Natural killer cell (primary cell): Measurements from ENCODE around the gene FOXJ3. TPM values are rescaled to one million over a fixed set of nuclear protein-coding genes. Genes with fewer than 3 reads are reported as not detected.

Source experiments
- ATAC-seq, 3 donors: fragments of 150-1000 bp in 2 of 3; fragments of 200-7000 bp in 1 of 3; cut with Tn5 transposase; 1 replicate in 1 of 3; 2 replicates in 2 of 3; pipeline ENCODE4 v1.10.0; 2021; ENCODE audit warnings: mild to moderate bottlenecking in 2 of 3, moderate library complexity in 2 of 3
- DNase-seq, 2 donors: peaks; one replicate each; pipeline versions ENCODE4 v3.0.0 to v3.0.0-alpha.2; 2013 to 2021; ENCODE audit warnings: mixed read lengths in 1 of 2
- H3K27ac ChIP-seq: one replicate; pipeline ENCODE4 v1.5.1; 2013; ENCODE audit warnings: mild to moderate bottlenecking, low read length
- H3K27me3 ChIP-seq: one replicate; pipeline ENCODE4 v1.6.1; 2013; ENCODE audit warnings: low read length; ENCODE audit not compliant: control insufficient read depth, insufficient read depth
- H3K36me3 ChIP-seq: one replicate; pipeline ENCODE4 v1.6.1; 2013; ENCODE audit warnings: low read length; ENCODE audit not compliant: control insufficient read depth, insufficient read depth
- H3K4me1 ChIP-seq: one replicate; pipeline ENCODE4 v1.6.1; 2013; ENCODE audit warnings: low read length; ENCODE audit not compliant: control insufficient read depth, insufficient read depth
- H3K4me3 ChIP-seq: one replicate; pipeline ENCODE4 v1.5.1; 2013; ENCODE audit warnings: low read length
- H3K9me3 ChIP-seq: one replicate; pipeline ENCODE4 v1.6.1; 2013; ENCODE audit warnings: low read length; ENCODE audit not compliant: control insufficient read depth, insufficient read depth
- H3K27ac Mint-ChIP-seq, 2 donors: one replicate each; pipeline ENCODE4 v1.8.0; 2022; ENCODE audit warnings: mild to moderate bottlenecking in 2 of 2, mixed read lengths in 2 of 2, moderate library complexity in 1 of 2
- H3K27me3 Mint-ChIP-seq, 2 donors: one replicate each; pipeline ENCODE4 v1.8.0; 2022; ENCODE audit warnings: low read depth in 2 of 2, mixed read lengths in 2 of 2
- H3K36me3 Mint-ChIP-seq: one replicate; pipeline ENCODE4 v1.8.0; 2022; ENCODE audit warnings: mixed read lengths
- H3K4me1 Mint-ChIP-seq, 2 donors: one replicate each; pipeline ENCODE4 v1.8.0; 2022; ENCODE audit warnings: mixed read lengths in 2 of 2
- H3K4me3 Mint-ChIP-seq: one replicate; pipeline ENCODE4 v1.8.0; 2022; ENCODE audit warnings: mild to moderate bottlenecking, moderate library complexity, mixed read lengths
- H3K9me3 Mint-ChIP-seq, 2 donors: one replicate each; pipeline ENCODE4 v1.8.0; 2022; ENCODE audit warnings: mixed read lengths in 2 of 2
- CTCF ChIP-seq: fragments of 200-600 bp; IDR thresholded peaks from one replicate; pipeline ENCODE4 v1.8.0; 2022; ENCODE audit warnings: antibody characterized with exemption
- WGBS: methylation state at CpG from one replicate; pipeline ENCODE4 v1.1.7; 2013; ENCODE audit warnings: missing lambda C conversion rate; ENCODE audit not compliant: insufficient coverage; 5-methylcytosine and 5-hydroxymethylcytosine counted together
- intact Hi-C: fragments of 100-400 bp; cut with micrococcal nuclease; formaldehyde crosslinking; loops from one replicate; pipeline ENCODE4 v1.14.2; 2022
- total RNA-seq, 4 donors: library from RNA; stranded (reverse); fragments of 120-200 nt in 1 of 4; gene quantifications; one replicate each; pipeline versions ENCODE4 v1.2.3 to v1.2.4, GENCODE V29; 2013 to 2022

The FOXJ3 gene
- total RNA-seq, 3 donors from 2014 or later (not counting 1 experiment from before 2014, with no cell fraction given), result 81.9 to 93.8 (median 82.5) TPM

DNA sequence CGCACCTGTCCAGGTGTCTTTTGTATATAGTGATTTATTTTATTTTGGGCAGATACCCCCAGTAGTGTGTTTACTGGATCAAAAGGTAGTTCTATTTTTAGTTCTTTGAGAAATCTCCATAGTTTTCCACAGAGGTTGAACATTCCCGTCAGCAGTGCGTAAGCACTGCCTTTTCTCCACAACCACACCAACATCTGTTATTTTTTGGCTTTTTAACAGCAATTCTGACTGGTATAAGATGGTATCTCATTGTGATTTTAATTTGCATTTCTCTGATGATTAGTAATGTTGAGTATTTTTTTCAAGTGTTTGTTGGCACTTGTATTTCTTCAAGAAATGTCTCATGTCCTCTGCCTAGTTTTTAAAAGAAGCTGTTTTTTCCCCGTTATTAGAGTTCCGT lies 39.2 kb downstream of the FOXJ3 start:
- ATAC-seq, result no peak
- H3K4me3 Mint-ChIP-seq, result no peak overlapping the region
- Histone ChIP-seq H3K27ac (no peak overlapping the region), H3K4me3 (no peak overlapping the region), H3K36me3 (no peaks in the 10 kb centered on the region), H3K9me3 (no peaks in the 10 kb centered on the region), H3K4me1 (no peaks in the 10 kb centered on the region), H3K27me3 (no peaks in the 10 kb centered on the region)
- peak overlapping the region in 1 of 2 donors; percentile 12 for H3K27ac Mint-ChIP-seq
- WGBS, result 90% methylated on average over 2 of the region's 5 CpGs
- peaks cover 0 to 2% of the 10 kb centered on the region in 2 donors for H3K9me3 Mint-ChIP-seq
- no peaks in the 10 kb centered on the region for H3K27me3 Mint-ChIP-seq
- intact Hi-C loops, result no loop called here
- H3K4me1 Mint-ChIP-seq, result peaks cover 42 to 58% of the 10 kb centered on the region in 2 donors
- no peaks in the 10 kb centered on the region for H3K36me3 Mint-ChIP-seq
- DNase-seq, result no peak
- no peak for TF ChIP-seq CTCF

DNA sequence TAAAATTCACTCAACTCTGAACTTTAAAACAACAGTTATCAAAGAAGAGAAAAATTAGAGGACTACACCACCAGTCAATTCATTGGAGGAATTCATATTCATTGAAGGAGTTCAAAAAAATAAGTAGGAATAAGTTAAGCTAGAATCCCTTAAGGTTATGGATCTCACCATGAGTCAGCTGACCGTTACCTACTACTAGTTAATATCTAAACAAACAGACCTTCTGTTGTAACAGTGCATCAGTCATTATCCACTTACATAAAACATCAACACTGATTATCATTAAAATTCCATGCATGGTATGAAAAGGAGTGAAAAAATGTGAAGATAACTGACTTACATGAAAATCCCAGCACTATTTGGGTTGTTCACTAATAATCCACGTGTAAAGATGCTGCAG lies 44.9 kb downstream of the FOXJ3 start:
- no peaks in the 10 kb centered on the region for H3K36me3 Mint-ChIP-seq
- no peak for ATAC-seq
- H3K27me3 ChIP-seq, result no peaks in the 10 kb centered on the region
- no peaks in the 10 kb centered on the region for H3K36me3 ChIP-seq
- 91% methylated on average over 2 of the region's 2 CpGs for WGBS
- H3K27ac Mint-ChIP-seq, result peak overlapping the region in 1 of 2 donors; percentile 2
- TF ChIP-seq CTCF, result no peak
- intact Hi-C loops, result no loop called here
- H3K4me3 Mint-ChIP-seq, result no peak overlapping the region
- no peaks in the 10 kb centered on the region for H3K9me3 Mint-ChIP-seq
- H3K9me3 ChIP-seq, result no peaks in the 10 kb centered on the region
- H3K27me3 Mint-ChIP-seq, result no peaks in the 10 kb centered on the region
- no peak for DNase-seq
- H3K4me1 ChIP-seq, result no peaks in the 10 kb centered on the region
- H3K27ac ChIP-seq, result no peak overlapping the region
- H3K4me3 ChIP-seq, result no peak overlapping the region
- peaks cover 40 to 46% of the 10 kb centered on the region in 2 donors for H3K4me1 Mint-ChIP-seq

DNA sequence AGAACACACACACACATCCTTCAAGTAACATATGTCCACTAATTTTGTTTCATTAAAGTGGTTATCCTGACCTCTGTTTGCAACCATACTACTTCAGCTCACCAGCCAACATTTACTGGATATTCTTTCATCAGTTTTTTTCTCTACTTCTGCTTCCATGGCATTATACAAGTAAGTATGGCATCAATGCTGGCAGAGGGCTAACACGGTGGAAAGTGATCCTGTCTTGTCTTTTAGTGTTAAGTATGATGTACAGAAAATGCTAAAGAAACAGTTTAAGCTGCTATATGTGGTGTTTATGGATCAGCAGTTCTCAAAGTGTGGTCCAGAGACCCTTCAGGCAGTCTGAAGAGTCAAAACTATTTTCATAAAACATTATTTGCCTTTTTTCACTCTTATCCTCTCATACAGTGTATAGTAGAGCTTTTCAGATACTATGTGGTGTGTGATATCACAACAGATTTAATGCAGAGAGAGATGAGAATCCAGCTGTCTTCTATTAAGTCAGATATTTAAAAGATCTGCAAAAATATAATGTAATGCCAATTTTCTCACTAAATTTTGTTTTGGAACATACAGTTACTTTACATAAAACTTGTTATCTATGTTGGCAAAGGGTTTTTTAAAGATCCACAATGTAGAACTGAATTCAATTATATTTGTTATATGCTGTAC lies 46.6 kb downstream of the FOXJ3 start:
- Mint-ChIP-seq H3K9me3 (no peaks in the 10 kb centered on the region), H3K27me3 (no peaks in the 10 kb centered on the region), H3K27ac (peak overlapping the region in 1 of 2 donors; percentile 18), H3K4me3 (no peak overlapping the region), H3K4me1 (peaks cover 41 to 50% of the 10 kb centered on the region in 2 donors), H3K36me3 (no peaks in the 10 kb centered on the region)
- intact Hi-C loops, result no loop called here
- 77% methylated on average over 1 of the region's 1 CpG for WGBS
- Histone ChIP-seq H3K27ac (no peak overlapping the region), H3K4me3 (no peak overlapping the region), H3K4me1 (no peaks in the 10 kb centered on the region), H3K9me3 (no peaks in the 10 kb centered on the region), H3K27me3 (no peaks in the 10 kb centered on the region), H3K36me3 (no peaks in the 10 kb centered on the region)
- no peak for TF ChIP-seq CTCF
- no peak for DNase-seq
- ATAC-seq, result no peak
